HG03457 (cell line): ENCODE data around the gene VSTM4.

ENCODE experiments used
- ATAC-seq: cut with Tn5 transposase; IDR thresholded peaks from one replicate; pipeline ENCODE4 v1.9.1; 2021; ENCODE audit warnings: moderate number of reproducible peaks; ENCODE audit not compliant: unreplicated experiment

VSTM4 gene

DNA sequence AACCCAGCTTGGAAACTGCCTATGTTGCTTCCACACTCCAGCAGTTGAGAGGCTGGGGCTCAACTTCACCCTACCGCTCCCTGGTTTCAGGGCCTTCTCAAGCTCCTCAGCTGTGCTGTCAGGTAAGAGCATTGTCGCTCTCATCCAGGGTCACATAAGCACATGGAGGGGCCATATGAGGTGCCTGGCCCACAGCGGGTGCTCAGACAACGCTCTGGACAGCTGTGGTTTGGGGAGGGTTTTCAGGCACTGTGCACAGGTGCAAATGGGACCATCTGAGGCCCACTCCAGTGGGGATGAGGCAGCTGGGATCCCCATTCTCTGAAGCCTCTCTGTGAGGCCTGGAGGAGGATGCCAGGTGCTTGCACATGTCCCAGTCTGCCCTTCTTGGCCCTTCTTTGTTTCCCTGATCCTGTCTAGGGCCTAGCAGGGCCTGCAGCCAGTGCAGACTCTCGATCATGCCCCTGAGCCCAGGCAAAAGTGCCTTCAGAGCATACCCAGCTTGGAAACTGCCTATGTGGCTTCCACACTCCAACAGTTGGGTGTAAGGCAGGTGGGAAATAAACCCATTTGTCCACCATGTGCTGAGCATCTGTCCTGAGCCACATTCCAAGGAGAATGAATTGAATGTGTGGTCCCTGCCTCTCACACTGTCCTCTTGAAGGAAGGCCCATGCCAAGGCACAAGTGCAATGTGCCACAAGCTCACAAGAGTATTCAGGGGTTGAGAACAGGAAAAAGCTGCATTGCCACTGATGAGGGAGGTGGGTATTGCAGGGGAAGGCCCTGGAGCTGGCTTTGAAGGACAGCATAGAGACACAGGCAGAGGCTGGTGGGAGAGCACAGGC, 40.3 kb downstream of the VSTM4 start:
- ATAC-seq, result no peak

GRCh38 chr10:49072166-49072885, 43.0 kb downstream of the VSTM4 start:
- ATAC-seq, result no peak

DNA sequence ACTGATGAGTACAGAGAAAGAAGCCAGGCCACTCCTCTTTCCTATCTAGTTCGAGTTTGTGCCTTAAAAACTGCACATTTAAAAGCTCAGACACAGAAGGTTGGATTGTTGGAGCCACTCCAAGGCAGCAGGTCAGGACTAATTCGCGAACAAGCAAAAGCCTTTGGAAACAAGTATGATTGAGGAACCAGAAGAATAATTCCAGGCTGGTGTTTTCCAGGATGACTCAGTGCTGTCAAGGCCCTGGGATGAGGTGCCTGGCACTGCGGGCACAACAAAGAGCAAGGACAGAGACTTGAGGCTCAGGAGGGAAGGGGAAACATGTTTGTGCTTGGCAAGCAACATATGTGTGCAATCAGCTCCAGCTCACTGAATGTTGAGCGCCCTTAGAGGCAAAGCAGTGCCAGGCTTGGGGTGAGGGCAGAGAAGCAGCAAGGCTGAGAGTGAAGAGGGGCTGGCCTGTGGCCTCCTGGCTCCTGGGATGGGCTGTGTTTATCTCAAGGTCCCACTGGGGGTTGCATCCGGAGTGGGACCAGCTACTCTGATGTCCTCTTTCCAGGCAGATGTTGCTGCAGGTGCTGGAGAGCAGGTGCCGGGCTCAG, 44.1 kb downstream of the VSTM4 start:
- no peak for ATAC-seq

- no peak for ATAC-seq
These were observed 44.6 kb downstream of the VSTM4 start for GRCh38 chr10:49070701-49071100.

DNA sequence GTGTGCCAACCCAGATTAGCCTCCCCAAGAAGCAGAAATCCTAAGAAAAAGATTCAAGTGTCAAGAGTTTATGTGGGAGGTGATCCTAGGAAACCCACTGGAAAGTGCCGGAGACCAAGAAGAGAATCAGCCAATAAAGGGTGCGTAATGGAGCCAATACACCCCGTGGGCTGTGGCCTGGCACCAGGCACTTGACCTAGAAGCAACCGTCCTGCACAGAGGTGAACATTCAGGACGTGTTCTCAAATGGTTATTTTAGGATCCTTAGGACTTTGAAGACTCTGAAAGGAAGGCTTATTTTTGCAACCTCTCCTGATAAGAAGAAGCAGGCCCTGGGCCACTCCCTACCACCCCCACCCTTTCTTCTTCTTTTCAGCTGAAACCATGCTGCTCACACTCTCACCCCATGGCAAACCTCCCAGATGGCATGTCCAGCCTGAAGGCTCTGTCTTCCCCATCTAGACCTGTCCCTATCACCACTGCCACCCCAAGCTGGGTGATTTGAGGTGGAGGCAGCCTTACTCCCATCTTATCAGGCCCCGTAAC, 46.6 kb downstream of the VSTM4 start:
- no peak for ATAC-seq

DNA sequence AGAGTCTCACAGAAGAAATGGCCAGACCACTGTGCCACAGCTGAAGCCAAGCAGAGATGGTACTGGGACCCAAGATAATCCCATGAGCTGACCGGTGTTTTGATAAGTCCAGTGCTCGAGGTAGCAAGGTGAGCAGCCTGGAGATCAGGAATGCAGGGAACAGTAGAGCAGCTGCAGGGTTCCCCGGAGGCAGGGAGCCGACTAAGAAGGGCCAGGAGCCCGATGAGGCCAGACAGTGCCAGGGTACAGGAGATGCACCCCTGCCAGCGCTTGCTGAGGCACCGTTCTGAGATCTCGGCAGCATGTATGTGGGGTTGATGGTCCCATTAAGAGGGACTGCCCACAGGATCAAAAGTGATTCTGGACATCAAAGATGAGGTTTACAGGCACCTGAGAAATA, 47.1 kb downstream of the VSTM4 start:
- ATAC-seq, result no peak

DNA sequence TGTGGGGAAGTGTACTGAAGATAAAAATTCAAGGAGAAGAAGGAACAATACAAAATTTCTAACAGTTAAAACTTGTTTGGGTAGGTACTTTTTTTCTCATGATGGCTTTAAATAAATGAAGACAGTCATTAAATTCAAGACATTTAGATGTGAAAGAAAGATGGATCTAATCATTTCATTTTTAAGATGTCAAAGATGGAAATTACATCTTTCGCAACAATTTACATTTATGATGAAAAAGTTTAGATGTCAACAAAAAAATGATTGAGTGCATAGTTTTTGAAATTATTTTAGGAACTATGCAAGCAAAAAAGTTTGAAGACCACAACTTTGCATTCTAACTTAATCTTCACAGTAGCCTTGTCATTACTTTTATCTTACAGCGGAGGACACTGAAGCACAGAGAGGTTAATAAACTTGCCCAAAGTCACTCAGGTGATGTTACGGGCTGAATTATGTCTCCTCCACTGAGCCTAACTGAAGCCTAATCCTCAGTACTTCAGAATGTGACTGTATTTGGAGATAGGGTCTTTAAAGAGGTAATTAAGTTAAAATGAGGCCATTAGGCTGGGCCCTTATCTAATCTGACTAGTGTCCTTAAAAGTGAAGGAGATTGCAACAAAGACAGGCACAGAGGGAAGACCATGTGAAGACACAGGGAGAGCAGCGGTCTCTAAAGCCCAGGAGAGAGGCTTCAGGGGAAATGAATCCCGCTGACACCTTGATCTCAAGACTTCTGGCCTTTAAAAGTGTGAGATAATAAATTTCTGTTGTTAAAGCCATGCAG, 48.2 kb downstream of the VSTM4 start:
- ATAC-seq, result no peak

DNA sequence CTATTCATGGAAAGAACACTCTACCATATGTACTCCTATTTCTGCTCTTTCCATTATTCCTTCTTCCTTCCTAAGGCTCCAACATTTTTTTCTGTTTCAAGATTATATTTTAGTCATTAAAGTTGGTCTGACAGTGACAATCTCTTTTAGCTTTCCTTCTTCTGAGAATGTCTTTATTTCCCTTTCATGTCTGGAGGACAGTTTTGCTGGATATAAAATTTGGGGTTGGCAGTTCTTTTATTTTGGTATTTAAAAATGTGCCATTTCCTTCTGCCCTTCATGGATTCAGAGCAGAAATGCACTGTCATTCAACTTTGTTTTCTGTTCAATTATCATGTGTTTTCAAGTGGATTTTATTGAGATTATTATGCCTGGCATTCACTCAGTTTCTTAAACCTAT, 53.1 kb downstream of the VSTM4 start:
- ATAC-seq, result no peak

DNA sequence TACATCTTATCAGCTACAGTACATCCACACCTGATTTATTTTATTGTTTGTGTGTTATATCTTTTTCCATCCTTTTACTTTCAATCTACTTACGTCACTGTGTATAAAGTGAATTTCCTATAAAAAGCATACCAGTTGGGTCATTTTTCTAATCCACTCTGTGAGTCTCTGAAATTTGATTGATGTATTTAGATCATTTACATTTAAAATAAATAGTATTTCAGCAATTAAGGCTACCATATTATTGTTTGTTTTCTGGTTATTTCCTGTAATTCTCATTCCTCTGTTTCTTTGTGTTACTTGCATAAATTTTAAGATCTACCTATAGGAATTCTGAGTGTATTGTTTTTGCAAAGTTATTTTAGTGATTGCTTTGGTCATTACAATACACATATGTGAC, 53.7 kb downstream of the VSTM4 start:
- no peak for ATAC-seq

DNA sequence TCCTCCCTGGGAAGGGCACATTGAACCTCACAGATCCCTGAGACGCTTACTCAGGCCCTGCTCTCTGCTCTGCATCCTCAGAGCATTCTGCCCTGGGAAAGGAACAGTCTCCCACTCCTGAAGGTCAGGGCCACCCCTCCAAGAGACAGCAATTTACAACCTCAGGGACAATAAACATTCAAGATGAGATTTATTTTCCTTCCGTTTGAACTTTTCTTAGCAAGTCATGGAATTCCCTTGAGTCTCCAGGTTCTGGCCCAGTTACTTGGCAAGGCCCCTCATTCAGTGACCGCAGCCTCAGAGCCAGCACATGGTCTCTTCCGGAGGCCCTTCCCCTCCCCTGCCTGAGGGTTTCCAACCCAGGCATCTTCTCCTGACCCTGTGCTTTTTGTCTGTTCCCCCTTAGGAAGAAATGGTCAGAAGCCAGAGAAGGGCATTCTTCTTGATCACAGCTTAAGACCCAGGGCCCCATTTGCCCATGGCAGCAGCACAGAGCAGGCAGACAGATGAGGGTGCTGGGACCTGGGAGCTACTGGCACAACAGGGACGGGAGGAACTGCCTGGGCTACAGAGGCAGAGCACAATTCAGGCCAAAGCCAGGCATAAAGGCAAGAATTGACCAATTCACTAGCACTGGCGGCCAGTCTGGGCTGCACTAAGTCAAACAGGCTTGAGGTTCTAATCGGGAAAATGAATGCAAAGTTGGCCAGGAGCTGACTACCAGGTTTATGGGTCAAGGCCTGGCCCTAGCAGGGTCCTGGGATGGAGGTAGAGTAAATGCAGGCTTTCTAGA, 56.7 kb downstream of the VSTM4 start:
- no peak for ATAC-seq

GRCh38 chr10:49057231-49057880, 58.0 kb downstream of the VSTM4 start:
- no peak for ATAC-seq

DNA sequence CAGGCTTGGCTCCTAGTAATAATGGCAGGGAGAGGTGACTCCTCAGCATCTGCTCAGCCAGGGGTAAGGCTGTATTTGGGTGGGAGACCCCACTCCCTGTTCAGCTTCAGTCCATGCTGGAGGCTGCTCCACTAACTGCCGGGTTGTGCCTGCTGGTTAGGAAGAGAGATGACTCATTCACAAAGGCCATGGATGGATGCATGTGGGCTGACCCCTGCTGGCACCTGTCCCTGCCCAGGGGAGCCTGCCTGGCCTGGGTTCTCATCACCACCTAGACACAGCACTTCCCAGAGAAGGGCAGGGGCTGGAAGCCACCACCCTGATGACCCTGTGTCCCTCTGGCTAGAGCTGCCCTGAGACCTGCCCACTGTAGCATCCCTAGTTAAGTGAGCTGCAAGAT, 59.0 kb downstream of the VSTM4 start:
- ATAC-seq, result no peak

DNA sequence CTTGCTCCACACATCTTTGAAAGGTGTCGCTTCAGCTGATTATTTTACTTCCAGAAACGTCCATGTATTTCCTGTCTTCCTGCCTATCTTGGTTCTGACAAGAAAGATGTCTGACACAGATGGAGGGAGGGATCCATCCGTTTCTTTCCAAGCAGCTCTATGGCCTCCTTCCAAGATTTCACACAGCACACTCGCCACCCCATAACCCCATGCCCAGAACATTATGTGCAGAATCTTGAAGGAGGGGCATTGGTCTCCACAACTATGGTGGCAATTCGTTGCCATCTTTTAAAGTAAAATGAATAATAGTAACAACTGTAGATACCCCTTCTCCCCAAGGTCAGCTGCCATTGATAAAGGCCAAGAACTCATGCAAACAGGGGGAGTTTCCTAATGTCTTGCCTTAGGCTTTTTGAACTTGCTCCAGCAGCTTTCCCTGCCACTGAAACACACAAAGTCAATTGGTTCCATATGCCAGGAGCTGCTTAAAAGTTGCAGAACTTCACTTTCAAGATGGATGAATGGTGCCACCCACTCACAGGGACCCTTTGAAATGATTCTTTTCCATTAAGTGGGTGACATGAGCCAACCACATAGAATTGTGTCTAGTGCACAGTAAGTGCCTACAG, 60.0 kb downstream of the VSTM4 start:
- no peak for ATAC-seq

DNA sequence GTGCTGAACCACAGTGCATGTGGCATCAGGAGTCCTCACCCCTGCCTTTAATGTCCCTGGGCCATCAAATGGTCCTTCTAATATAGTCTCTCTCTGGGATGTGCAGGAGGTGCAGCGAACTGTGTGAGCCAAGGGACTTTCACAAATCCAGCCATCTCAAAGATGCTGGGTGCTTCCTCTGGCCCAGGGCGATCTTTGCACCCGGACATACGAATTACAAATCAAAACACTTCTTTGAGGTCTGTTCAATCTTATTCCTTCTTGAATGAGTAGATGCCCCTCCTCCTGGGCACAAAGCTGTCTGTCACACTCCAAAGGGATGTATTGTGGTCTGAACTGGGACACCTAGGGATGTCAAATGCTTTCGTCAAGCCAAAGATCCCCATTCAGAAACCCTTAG, 60.6 kb downstream of the VSTM4 start:
- ATAC-seq, result no peak

DNA sequence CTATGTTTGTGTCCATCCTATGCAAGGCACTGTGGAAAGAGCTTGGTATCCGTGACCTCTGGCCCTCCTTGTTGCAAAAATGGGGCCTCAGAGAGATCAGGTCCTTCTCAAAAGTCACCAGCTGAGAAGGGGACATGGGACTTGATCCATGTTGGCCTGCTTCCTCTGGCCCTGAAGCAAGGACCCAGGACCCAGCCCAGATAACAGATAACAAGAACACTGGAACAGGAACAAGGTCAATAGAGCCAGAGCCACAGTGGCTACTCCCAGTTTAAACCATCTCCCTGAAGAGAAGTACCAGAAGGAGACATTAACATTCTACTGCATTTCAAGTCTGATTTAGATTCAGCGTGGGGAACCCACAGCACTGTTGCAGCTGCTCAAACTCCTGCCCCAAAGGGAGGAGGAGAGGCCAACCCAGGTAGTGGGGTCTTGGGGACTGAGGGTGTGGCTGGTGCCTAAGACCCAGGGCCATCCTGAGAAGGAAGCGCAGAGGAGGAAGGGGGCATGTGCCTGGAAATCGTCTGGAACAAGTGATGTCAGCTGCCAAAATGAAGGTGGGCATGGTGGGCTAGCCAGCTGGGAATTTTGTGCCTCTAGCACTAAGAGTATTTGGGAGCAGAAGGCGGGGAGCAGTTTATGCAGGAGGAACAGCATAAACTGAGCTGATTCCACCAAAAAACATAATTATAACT, 61.2 kb downstream of the VSTM4 start:
- no peak for ATAC-seq

DNA sequence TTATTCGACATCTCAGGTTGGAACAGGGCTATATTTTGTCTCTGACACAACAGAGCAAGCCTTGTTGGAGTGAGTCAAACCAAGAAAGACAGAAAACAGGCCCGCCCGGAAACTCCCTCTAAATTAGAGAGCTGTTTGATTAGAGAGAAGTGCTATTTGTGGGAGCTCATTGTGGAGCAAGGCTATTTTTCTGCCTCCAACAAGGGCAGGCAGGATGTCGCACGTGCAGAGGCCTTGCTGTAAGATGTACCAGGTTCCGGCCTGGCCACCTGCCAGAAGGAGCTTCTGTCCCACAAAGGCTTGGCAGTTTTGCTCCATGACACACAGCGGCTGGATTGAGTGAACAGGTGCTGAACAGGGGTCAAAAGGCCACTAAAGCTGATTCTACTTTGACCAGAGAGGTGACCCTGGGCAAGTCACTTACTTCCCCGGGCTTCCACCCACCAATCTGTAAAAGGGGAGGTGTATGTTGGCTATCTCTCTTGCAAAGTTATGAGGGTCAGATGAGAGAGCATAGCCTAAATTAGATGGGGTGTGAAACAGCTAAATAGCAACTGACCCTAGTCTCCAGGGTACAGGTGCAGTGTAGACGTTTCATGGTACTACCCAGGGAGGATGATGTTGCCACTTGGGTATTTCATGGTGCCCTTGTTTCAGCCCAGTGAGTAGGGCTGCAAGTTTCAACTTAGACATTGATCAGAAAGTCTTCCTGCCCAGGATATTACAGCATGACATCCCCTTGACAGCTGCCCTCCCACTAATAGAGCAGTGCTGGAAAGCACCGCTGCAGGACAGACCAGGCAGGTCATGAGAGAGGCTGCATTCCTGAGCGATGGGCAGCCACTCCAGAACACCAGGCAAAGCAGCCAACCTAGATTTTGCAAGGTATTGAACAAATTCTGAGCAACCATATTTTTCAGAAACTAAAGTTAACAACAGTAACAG, 62.0 kb downstream of the VSTM4 start:
- ATAC-seq, result no peak

DNA sequence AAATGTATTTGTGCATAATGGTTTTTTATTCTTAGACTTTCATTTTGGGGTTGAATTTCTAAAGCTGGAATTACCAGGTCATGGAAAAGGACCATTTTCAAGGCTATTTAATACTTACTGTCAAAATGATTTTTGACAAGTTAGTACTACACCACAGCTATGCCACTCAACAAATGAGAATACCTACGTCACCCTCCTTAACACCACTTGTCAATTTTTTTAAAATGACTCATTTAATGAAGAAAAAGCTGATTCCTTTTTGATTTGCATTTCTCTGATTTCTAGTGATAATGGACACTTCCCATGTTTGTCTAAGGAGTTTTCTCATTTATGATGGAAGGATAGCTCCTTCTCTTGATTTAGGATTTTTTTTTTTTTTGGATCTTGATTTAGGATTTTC, 63.3 kb downstream of the VSTM4 start:
- ATAC-seq, result no peak

- no peak for ATAC-seq
These were observed 64.4 kb downstream of the VSTM4 start for GRCh38 chr10:49050906-49051305.
